WTC11 (cell line): ENCODE data around the gene CBX7. TPM values are rescaled to one million over a fixed set of nuclear protein-coding genes. Genes with fewer than 3 reads are reported as not detected.

ENCODE experiments used
- ATAC-seq: fragments of 200-7000 bp; cut with Tn5 transposase; 2 replicates; pipeline ENCODE4 v1.10.0; 2021; ENCODE audit warnings: mild to moderate bottlenecking, moderate library complexity
- CTCF ChIA-PET: fragments of 300-600 bp; sonication (Branson Sonifier 250); formaldehyde crosslinking; loops from one replicate; lab custom pipeline; 2021; ENCODE audit warnings: antibody characterized with exemption; lab: Charles Lee
- POLR2A ChIA-PET: fragments of 350-600 bp; sonication (Branson Sonifier 250); formaldehyde crosslinking; loops from one replicate; lab custom pipeline; 2021; ENCODE audit warnings: antibody characterized with exemption; lab: Charles Lee
- DNase-seq: peaks from one replicate; pipeline ENCODE4 v3.0.0; 2021; ENCODE audit warnings: low spot score
- H3K27ac Mint-ChIP-seq: 2 replicates; pipeline ENCODE4 v1.8.0; 2021; ENCODE audit warnings: mixed read lengths
- H3K27me3 Mint-ChIP-seq: 2 replicates; pipeline ENCODE4 v1.8.0; 2021; ENCODE audit warnings: low read depth, mild to moderate bottlenecking, moderate library complexity, mixed read lengths
- H3K36me3 Mint-ChIP-seq: 2 replicates; pipeline ENCODE4 v1.8.0; 2021; ENCODE audit warnings: mixed read lengths
- H3K4me1 Mint-ChIP-seq: 2 replicates; pipeline ENCODE4 v1.8.0; 2022; ENCODE audit warnings: mixed read lengths
- H3K4me3 Mint-ChIP-seq: 2 replicates; pipeline ENCODE4 v1.8.0; 2021; ENCODE audit warnings: mild to moderate bottlenecking, moderate library complexity, mixed read lengths
- H3K9me3 Mint-ChIP-seq: 2 replicates; pipeline ENCODE4 v1.8.0; 2021; ENCODE audit warnings: mixed read lengths
- ATF1 ChIP-seq: sonication (generic); formaldehyde crosslinking; IDR thresholded peaks from 2 replicates; pipeline ENCODE4 v1.8.1; 2023; ENCODE audit warnings: mild to moderate bottlenecking, moderate library complexity, missing genetic modification reagents
- CBFB ChIP-seq: sonication (generic); formaldehyde crosslinking; IDR thresholded peaks from 2 replicates; pipeline ENCODE4 v1.8.1; 2022; ENCODE audit warnings: mild to moderate bottlenecking, low read depth, missing genetic modification reagents
- ETV6 ChIP-seq: sonication (generic); formaldehyde crosslinking; IDR thresholded peaks from 2 replicates; pipeline ENCODE4 v1.8.1; 2022; ENCODE audit warnings: mild to moderate bottlenecking, missing genetic modification reagents
- FOXJ3 ChIP-seq: sonication (generic); formaldehyde crosslinking; IDR thresholded peaks from 2 replicates; pipeline ENCODE4 v1.9.0; 2021; ENCODE audit warnings: missing genetic modification reagents, mild to moderate bottlenecking, borderline replicate concordance
- FOXP1 ChIP-seq: sonication (generic); formaldehyde crosslinking; IDR thresholded peaks from 2 replicates; pipeline ENCODE4 v1.8.0; 2022; ENCODE audit warnings: missing genetic modification reagents, mild to moderate bottlenecking, moderate library complexity, borderline replicate concordance
- HMGA2 ChIP-seq: fragments of 250-450 bp; sonication (Bioruptor Pico); IDR thresholded peaks from 2 replicates; pipeline ENCODE4 v1.4.0; 2021; ENCODE audit warnings: mild to moderate bottlenecking, moderate library complexity
- JAZF1 ChIP-seq: fragments of 250-450 bp; sonication (Bioruptor Pico); IDR thresholded peaks from 2 replicates; pipeline ENCODE4 v1.9.0; 2021; ENCODE audit warnings: moderate library complexity, mild to moderate bottlenecking, inconsistent platforms
- MYBL2 ChIP-seq: sonication (generic); formaldehyde crosslinking; IDR thresholded peaks from 2 replicates; pipeline ENCODE4 v1.8.1; 2023; ENCODE audit warnings: mild to moderate bottlenecking, moderate library complexity, missing genetic modification reagents
- OVOL2 ChIP-seq: fragments of 250-450 bp; sonication (Bioruptor Pico); IDR thresholded peaks from 2 replicates; pipeline ENCODE4 v1.9.0; 2021; ENCODE audit warnings: mild to moderate bottlenecking, borderline replicate concordance
- PRRX2 ChIP-seq: fragments of 250-450 bp; sonication (Bioruptor Pico); IDR thresholded peaks from 2 replicates; pipeline ENCODE4 v1.8.0; 2021; ENCODE audit warnings: mild to moderate bottlenecking
- RELA ChIP-seq: sonication (generic); formaldehyde crosslinking; IDR thresholded peaks from 2 replicates; pipeline ENCODE4 v1.8.1; 2022; ENCODE audit warnings: missing genetic modification reagents, mild to moderate bottlenecking, borderline replicate concordance
- RORB ChIP-seq: fragments of 250-450 bp; sonication (Bioruptor Pico); IDR thresholded peaks from 2 replicates; pipeline ENCODE4 v1.9.0; 2021; ENCODE audit warnings: mild to moderate bottlenecking
- ZNF121 ChIP-seq: sonication (generic); formaldehyde crosslinking; IDR thresholded peaks from 2 replicates; pipeline ENCODE4 v1.8.0; 2023; ENCODE audit warnings: missing genetic modification reagents
- ZNF232 ChIP-seq: sonication (generic); formaldehyde crosslinking; IDR thresholded peaks from 2 replicates; pipeline ENCODE4 v1.8.0; 2022; ENCODE audit warnings: mild to moderate bottlenecking, missing genetic modification reagents
- ZNF416 ChIP-seq: fragments of 250-450 bp; sonication (Bioruptor Pico); IDR thresholded peaks from 2 replicates; pipeline ENCODE4 v1.9.0; 2021; ENCODE audit warnings: mild to moderate bottlenecking, inconsistent platforms
- total RNA-seq: library from RNA; stranded (reverse); gene quantifications from 3 replicates; pipeline ENCODE4 v1.2.3, GENCODE V29; 2021
- TF ChIP-seq, protein P1 (sequence below): fragments of 250-450 bp; sonication (Bioruptor Pico); IDR thresholded peaks from 2 replicates; pipeline ENCODE4 v1.8.0; 2021; ENCODE audit warnings: mild to moderate bottlenecking
- TF ChIP-seq, protein P2 (sequence below): sonication (generic); formaldehyde crosslinking; IDR thresholded peaks from 2 replicates; pipeline ENCODE4 v1.8.1; 2023; ENCODE audit warnings: mild to moderate bottlenecking, missing genetic modification reagents, moderate library complexity
- TF ChIP-seq, protein P3 (sequence below): fragments of 250-450 bp; sonication (Bioruptor Pico); IDR thresholded peaks from 2 replicates; pipeline ENCODE4 v1.9.0; 2021; ENCODE audit warnings: mild to moderate bottlenecking, borderline replicate concordance
- TF ChIP-seq, protein P4 (sequence below): sonication (generic); formaldehyde crosslinking; IDR thresholded peaks from 2 replicates; pipeline ENCODE4 v1.8.1; 2023; ENCODE audit warnings: mild to moderate bottlenecking, missing genetic modification reagents, moderate library complexity

CBX7 gene
- total RNA-seq, 1 experiment from 2014 or later, result 10.6 TPM

- H3K27me3 Mint-ChIP-seq, result no peaks in the 10 kb centered on the region
- peaks cover 86% of the 10 kb centered on the region for H3K4me1 Mint-ChIP-seq
- H3K4me3 Mint-ChIP-seq, result no peak overlapping the region
- DNase-seq, result no peak
- no peaks in the 10 kb centered on the region for H3K9me3 Mint-ChIP-seq
- peak overlapping the region; percentile 100 for H3K27ac Mint-ChIP-seq
- CTCF ChIA-PET, result interaction anchor here (0.8 to 4.4 kb wide), 10 partner anchors 39 to 341 kb away, joined by 3 to 66 read pairs (median 4); no protein-coding TSS in a partner anchor
- TF ChIP-seq ZNF121 (CRISPR knock-in tag) (peak; percentile 93), RORB (CRISPR knock-in tag) (no peak)
- TF ChIP-seq, protein P1, sequence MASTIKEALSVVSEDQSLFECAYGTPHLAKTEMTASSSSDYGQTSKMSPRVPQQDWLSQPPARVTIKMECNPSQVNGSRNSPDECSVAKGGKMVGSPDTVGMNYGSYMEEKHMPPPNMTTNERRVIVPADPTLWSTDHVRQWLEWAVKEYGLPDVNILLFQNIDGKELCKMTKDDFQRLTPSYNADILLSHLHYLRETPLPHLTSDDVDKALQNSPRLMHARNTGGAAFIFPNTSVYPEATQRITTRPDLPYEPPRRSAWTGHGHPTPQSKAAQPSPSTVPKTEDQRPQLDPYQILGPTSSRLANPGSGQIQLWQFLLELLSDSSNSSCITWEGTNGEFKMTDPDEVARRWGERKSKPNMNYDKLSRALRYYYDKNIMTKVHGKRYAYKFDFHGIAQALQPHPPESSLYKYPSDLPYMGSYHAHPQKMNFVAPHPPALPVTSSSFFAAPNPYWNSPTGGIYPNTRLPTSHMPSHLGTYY (CRISPR knock-in tag), result no peak
- TF ChIP-seq, all 79 proteins: peak for 1
- ATAC-seq, result no peak
- POLR2A ChIA-PET, result interaction anchor here (0.9 to 6.2 kb wide), 7 partner anchors 10 to 137 kb away, joined by 3 to 45 read pairs (median 6); no protein-coding TSS in a partner anchor
- no peaks in the 10 kb centered on the region for H3K36me3 Mint-ChIP-seq
These were observed 21.5 kb upstream of the CBX7 start for GRCh38 chr22:39173787-39174497.

GRCh38 chr22:39173050-39173706 is 20.7 kb upstream of the CBX7 start:
- DNase-seq, result no peak
- no peak for TF ChIP-seq RELA
- TF ChIP-seq, protein P2, sequence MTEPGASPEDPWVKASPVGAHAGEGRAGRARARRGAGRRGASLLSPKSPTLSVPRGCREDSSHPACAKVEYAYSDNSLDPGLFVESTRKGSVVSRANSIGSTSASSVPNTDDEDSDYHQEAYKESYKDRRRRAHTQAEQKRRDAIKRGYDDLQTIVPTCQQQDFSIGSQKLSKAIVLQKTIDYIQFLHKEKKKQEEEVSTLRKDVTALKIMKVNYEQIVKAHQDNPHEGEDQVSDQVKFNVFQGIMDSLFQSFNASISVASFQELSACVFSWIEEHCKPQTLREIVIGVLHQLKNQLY (CRISPR knock-in tag), result no peak
- TF ChIP-seq HMGA2 (CRISPR knock-in tag), result no peak
- TF ChIP-seq, protein P3, sequence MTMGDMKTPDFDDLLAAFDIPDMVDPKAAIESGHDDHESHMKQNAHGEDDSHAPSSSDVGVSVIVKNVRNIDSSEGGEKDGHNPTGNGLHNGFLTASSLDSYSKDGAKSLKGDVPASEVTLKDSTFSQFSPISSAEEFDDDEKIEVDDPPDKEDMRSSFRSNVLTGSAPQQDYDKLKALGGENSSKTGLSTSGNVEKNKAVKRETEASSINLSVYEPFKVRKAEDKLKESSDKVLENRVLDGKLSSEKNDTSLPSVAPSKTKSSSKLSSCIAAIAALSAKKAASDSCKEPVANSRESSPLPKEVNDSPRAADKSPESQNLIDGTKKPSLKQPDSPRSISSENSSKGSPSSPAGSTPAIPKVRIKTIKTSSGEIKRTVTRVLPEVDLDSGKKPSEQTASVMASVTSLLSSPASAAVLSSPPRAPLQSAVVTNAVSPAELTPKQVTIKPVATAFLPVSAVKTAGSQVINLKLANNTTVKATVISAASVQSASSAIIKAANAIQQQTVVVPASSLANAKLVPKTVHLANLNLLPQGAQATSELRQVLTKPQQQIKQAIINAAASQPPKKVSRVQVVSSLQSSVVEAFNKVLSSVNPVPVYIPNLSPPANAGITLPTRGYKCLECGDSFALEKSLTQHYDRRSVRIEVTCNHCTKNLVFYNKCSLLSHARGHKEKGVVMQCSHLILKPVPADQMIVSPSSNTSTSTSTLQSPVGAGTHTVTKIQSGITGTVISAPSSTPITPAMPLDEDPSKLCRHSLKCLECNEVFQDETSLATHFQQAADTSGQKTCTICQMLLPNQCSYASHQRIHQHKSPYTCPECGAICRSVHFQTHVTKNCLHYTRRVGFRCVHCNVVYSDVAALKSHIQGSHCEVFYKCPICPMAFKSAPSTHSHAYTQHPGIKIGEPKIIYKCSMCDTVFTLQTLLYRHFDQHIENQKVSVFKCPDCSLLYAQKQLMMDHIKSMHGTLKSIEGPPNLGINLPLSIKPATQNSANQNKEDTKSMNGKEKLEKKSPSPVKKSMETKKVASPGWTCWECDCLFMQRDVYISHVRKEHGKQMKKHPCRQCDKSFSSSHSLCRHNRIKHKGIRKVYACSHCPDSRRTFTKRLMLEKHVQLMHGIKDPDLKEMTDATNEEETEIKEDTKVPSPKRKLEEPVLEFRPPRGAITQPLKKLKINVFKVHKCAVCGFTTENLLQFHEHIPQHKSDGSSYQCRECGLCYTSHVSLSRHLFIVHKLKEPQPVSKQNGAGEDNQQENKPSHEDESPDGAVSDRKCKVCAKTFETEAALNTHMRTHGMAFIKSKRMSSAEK (CRISPR knock-in tag), result no peak
- TF ChIP-seq CBFB (CRISPR knock-in tag), result no peak
- TF ChIP-seq ZNF416, result no peak
- no peak for TF ChIP-seq JAZF1 (CRISPR knock-in tag)
- no peak for TF ChIP-seq PRRX2
- TF ChIP-seq ZNF232 (CRISPR knock-in tag), result no peak
- TF ChIP-seq, protein P4, sequence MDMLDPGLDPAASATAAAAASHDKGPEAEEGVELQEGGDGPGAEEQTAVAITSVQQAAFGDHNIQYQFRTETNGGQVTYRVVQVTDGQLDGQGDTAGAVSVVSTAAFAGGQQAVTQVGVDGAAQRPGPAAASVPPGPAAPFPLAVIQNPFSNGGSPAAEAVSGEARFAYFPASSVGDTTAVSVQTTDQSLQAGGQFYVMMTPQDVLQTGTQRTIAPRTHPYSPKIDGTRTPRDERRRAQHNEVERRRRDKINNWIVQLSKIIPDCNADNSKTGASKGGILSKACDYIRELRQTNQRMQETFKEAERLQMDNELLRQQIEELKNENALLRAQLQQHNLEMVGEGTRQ (CRISPR knock-in tag), result no peak
- no peak for TF ChIP-seq OVOL2 (CRISPR knock-in tag)
- no peak for TF ChIP-seq FOXJ3 (CRISPR knock-in tag)
- TF ChIP-seq ETV6 (CRISPR knock-in tag), result no peak
- no peak; the same call in 1 of the 2 replicates for TF ChIP-seq MYBL2 (CRISPR knock-in tag)
- no peak for TF ChIP-seq FOXP1 (CRISPR knock-in tag)
- no peak for TF ChIP-seq ATF1 (CRISPR knock-in tag)
- Mint-ChIP-seq H3K27ac (peak overlapping the region; percentile 100), H3K36me3 (no peaks in the 10 kb centered on the region), H3K9me3 (no peaks in the 10 kb centered on the region), H3K27me3 (no peaks in the 10 kb centered on the region), H3K4me1 (peaks cover 81% of the 10 kb centered on the region), H3K4me3 (no peak overlapping the region)
- ChIA-PET CTCF (interaction anchor here (0.6 to 4.4 kb wide), 6 partner anchors 43 to 404 kb away, joined by 3 to 66 read pairs (median 4); no protein-coding TSS in a partner anchor), POLR2A (interaction anchor here (0.9 to 6.2 kb wide), 5 partner anchors 11 to 137 kb away, joined by 3 to 45 read pairs (median 6); no protein-coding TSS in a partner anchor)
- ATAC-seq, result no peak
